GM10266 (cell line): ENCODE data around the gene ERBB3.
"Not testable (repeated sequence)": the region's sequence is repeated elsewhere in the genome, so short reads cannot be mapped to it uniquely, and the experiment has no call there.

Experiments
- DNase-seq: peaks from one replicate; pipeline ENCODE4 v3.0.0; 2012; ENCODE audit errors: extremely low spot score
- TF ChIP-seq, protein P1 (sequence below): IDR thresholded peaks from 2 replicates; pipeline ENCODE4 v1.5.1; 2012; ENCODE audit warnings: mild to moderate bottlenecking, low read depth; ENCODE audit not compliant: control insufficient read depth, insufficient read depth; ENCODE audit errors: missing control alignments

ERBB3 gene

DNA sequence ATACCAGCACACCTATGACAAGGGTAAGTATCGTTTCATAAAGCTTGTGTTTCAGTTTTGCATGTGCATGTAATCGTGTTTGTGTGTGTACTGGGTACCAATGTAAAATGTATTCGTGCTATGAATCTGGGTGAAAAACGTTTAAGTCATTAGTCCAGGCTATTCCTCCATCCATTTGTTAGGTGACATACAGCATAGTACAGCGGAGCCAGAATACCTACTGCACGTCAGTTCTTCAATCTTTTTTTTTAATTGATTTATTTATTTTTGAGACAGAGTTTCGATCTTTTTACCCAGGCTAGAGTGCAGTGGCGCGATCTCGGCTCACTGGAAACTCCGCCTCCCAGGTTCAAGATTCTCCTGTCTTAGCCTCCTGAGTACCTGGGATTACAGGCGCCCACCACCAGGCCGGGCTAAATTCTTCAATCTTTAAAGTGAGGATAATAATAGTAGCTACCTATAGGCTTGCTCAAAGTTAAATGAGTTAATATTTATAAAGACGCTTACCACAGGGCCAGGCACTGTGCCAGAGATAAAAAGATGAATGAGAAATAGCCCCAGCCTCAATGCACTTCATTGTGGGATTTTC lies 38.9 kb upstream of the ERBB3 start:
- no peak for DNase-seq
- TF ChIP-seq, protein P1, sequence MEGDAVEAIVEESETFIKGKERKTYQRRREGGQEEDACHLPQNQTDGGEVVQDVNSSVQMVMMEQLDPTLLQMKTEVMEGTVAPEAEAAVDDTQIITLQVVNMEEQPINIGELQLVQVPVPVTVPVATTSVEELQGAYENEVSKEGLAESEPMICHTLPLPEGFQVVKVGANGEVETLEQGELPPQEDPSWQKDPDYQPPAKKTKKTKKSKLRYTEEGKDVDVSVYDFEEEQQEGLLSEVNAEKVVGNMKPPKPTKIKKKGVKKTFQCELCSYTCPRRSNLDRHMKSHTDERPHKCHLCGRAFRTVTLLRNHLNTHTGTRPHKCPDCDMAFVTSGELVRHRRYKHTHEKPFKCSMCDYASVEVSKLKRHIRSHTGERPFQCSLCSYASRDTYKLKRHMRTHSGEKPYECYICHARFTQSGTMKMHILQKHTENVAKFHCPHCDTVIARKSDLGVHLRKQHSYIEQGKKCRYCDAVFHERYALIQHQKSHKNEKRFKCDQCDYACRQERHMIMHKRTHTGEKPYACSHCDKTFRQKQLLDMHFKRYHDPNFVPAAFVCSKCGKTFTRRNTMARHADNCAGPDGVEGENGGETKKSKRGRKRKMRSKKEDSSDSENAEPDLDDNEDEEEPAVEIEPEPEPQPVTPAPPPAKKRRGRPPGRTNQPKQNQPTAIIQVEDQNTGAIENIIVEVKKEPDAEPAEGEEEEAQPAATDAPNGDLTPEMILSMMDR = no peak

GRCh38 chr12:56041552-56042429 lies 38.2 kb upstream of the ERBB3 start, which contains the start of gene RPS26:
RPS26 (plus strand) TSS chr12:56041918; CDS start chr12:56042167, 249 bp downstream.
- DNase-seq = peak; percentile 84
- TF ChIP-seq, protein P1 = peak; percentile 61

- DNase-seq = not testable (repeated sequence)
Observed at GRCh38 chr12:56042430-56042813, 37.5 kb upstream of the ERBB3 start.

DNA sequence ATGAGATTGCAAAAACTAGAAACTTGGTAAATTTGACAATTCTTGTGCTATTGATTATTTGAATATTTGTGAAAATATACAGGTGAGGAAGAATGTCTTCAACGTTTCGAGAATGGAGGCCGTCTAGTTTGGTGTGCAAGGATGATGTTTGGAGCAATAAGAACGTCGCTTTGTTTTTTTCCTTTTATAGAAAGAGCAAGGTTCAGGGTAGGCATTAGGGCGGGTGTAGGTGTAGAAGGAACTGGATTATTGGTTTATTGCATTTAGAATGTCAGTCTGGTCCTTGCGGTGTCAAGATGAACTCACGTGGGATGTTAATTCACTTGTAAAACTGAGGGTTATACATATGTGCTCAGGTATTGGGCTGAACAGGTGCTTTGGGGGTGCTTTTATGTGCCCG lies 37.1 kb upstream of the ERBB3 start:
- TF ChIP-seq, protein P1 = no peak
- no peak for DNase-seq

- DNase-seq = no peak
- TF ChIP-seq, protein P1 = no peak
Observed at GRCh38 chr12:56046027-56046780, 33.8 kb upstream of the ERBB3 start.

GRCh38 chr12:56053407-56053893 lies 26.5 kb upstream of the ERBB3 start:
- DNase-seq = no peak
- TF ChIP-seq, protein P1 = no peak

- DNase-seq = not testable (repeated sequence)
Observed at GRCh38 chr12:56059964-56060363, 20.0 kb upstream of the ERBB3 start.

GRCh38 chr12:56061982-56062381 lies 18.0 kb upstream of the ERBB3 start:
- no peak for DNase-seq
- TF ChIP-seq, protein P1 = no peak
